ENCODE measurements around the gene ASIC3. TPM values are rescaled to one million over a fixed set of nuclear protein-coding genes. Genes with fewer than 3 reads are reported as not detected.
A peak's percentile ranks its signal among the peaks of the same experiment; 100 is the strongest.

Gene ASIC3
- total RNA-seq, 1 donor from 2014 or later: under 0.01 TPM

DNA sequence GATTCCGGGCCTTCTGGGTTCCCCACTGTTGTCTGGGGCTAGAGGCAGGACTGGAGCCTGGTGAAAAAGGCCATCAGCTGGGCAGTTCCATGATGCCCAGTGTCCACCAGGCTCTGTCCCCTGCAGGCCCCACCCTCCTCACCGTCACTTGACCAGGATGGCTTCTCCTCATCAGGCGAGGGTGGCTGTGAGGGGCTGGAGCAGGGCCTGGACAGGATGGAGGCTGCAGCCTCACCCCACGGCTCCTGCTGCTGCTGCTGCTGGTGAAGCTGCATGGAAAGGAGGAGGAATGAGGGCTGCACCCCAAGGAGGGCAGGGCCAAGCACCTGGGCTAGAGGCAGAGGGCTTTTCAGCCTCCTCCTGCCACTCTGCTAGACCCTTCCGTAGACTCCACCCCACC, 32.4 kb upstream of the ASIC3 start:
- FAIRE-seq (no peak), DNase-seq (ENCODE audit: low read depth) (no peak)
- Histone ChIP-seq H3K4me3 (ENCODE audit: low read depth, low read length) (no peak overlapping the region), H3K27me3 (ENCODE audit: control insufficient read depth, insufficient read depth, low read length) (peaks cover 15% of the 10 kb centered on the region), H3K36me3 (ENCODE audit: control insufficient read depth, insufficient read depth, low read length) (no peaks in the 10 kb centered on the region)
- TF ChIP-seq, protein P1, sequence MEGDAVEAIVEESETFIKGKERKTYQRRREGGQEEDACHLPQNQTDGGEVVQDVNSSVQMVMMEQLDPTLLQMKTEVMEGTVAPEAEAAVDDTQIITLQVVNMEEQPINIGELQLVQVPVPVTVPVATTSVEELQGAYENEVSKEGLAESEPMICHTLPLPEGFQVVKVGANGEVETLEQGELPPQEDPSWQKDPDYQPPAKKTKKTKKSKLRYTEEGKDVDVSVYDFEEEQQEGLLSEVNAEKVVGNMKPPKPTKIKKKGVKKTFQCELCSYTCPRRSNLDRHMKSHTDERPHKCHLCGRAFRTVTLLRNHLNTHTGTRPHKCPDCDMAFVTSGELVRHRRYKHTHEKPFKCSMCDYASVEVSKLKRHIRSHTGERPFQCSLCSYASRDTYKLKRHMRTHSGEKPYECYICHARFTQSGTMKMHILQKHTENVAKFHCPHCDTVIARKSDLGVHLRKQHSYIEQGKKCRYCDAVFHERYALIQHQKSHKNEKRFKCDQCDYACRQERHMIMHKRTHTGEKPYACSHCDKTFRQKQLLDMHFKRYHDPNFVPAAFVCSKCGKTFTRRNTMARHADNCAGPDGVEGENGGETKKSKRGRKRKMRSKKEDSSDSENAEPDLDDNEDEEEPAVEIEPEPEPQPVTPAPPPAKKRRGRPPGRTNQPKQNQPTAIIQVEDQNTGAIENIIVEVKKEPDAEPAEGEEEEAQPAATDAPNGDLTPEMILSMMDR (IDR thresholded peaks at IDR 0.05; ENCODE audit: insufficient read depth, low read length, severe bottlenecking): no peak

DNA sequence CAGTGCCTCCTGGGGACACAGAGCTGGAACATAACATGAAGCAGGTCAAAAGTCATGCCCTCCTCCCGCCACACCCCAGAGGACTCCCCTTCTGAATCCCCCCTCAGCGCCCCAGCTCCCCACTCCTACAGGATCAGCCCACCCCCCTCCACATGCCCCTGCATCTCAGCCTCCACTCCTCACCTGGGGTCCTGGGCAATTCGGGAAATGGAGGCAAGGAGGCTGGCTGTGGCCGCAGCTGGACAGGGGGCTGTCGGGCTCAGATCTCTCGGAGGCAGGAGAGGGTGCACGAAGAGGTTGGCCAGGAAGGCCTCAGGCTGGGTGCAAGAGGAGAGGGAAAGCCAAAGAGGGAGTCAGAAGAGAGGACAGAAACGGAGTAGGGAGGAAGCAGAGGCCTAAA, 31.8 kb upstream of the ASIC3 start:
- TF ChIP-seq, protein P1 (IDR thresholded peaks at IDR 0.05; ENCODE audit: insufficient read depth, low read length, severe bottlenecking): no peak
- no peak for FAIRE-seq
- H3K27me3 ChIP-seq (ENCODE audit: control insufficient read depth, insufficient read depth, low read length): peaks cover 15% of the 10 kb centered on the region
- DNase-seq (ENCODE audit: low read depth): no peak
- no peak overlapping the region for H3K4me3 ChIP-seq (ENCODE audit: low read depth, low read length)
- no peaks in the 10 kb centered on the region for H3K36me3 ChIP-seq (ENCODE audit: control insufficient read depth, insufficient read depth, low read length)

DNA sequence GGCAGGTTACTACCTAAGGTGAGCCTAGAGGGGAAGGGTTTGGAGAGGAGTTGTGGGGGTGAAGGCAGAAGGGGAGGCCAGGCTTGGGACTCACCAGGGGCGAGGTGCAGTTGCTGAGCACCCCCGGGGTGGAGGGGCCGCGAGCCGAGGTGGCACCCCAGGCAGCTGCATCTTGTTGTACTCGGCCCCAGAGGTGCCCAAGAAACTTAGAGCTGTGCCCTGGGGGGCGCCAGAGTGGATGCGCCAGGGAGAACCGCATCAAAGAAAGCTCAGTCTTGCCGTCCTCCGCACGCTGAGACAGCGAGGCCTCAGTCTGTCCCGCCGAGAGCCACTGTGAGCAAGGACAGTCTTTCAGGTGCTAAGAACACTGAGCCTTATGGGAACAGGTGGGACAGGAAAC, 31.4 kb upstream of the ASIC3 start:
- no peak for FAIRE-seq
- H3K4me3 ChIP-seq (ENCODE audit: low read depth, low read length): no peak overlapping the region
- H3K36me3 ChIP-seq (ENCODE audit: control insufficient read depth, insufficient read depth, low read length): no peaks in the 10 kb centered on the region
- H3K27me3 ChIP-seq (ENCODE audit: control insufficient read depth, insufficient read depth, low read length): peaks cover 15% of the 10 kb centered on the region
- no peak for DNase-seq (ENCODE audit: low read depth)
- TF ChIP-seq, protein P1 (IDR thresholded peaks at IDR 0.05; ENCODE audit: insufficient read depth, low read length, severe bottlenecking): no peak

DNA sequence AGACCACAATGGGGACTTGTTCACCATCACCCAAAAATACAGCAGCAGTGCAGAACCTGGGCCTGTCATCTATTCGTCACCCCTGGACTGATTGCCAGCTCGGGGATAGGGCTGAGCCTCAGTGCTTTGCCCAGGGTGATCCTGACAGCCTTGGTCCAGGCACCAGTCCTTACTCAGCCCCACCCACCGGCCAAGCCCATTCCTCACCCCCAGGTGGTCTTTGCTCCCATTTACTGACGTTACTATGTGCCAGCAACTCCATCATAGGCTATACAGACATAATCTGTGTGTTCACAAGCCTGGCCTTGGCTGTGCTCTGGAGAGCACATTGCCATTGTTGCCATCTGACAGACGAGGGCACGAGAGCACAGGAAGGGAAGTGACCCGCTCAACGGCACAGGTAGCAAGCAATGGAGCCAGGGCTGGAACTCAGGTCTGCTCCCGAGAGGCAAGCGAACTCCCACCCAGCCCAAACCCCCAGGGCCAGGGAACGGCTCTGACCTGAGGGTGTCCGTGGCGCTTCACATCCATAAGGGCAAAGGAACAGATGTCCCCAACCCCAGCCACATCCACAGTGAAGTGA, 30.9 kb upstream of the ASIC3 start:
- Histone ChIP-seq H3K36me3 (ENCODE audit: control insufficient read depth, insufficient read depth, low read length) (no peaks in the 10 kb centered on the region), H3K4me3 (ENCODE audit: low read depth, low read length) (no peak overlapping the region), H3K27me3 (ENCODE audit: control insufficient read depth, insufficient read depth, low read length) (peaks cover 15% of the 10 kb centered on the region)
- TF ChIP-seq, protein P1 (IDR thresholded peaks at IDR 0.05; ENCODE audit: insufficient read depth, low read length, severe bottlenecking): no peak
- FAIRE-seq (no peak), DNase-seq (ENCODE audit: low read depth) (no peak)

DNA sequence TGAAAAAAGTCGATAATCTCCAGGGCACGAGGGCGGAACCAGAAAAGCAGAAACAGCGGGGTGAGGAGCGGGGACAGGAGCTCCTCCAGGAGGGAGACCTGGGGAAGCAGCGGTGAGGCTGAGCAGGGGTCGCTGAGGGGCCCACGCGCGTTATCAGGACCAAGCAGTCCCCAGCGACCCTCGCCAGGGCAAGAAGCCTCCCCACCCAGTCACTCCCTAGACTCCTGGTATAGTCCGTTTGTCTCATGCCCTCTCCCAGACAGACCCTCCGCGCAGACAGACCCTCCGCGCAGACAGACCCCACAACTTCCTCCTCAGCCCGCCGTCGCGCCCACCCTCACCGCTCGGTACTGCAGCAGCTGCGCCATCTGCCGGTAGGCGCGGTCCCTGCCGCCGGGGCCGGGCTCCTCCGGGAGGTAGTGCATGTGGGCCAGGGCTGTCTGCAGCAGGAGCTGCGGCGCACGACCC, 30.3 kb upstream of the ASIC3 start:
- TF ChIP-seq, protein P1 (IDR thresholded peaks at IDR 0.05; ENCODE audit: insufficient read depth, low read length, severe bottlenecking): peak; percentile 93
- H3K36me3 ChIP-seq (ENCODE audit: control insufficient read depth, insufficient read depth, low read length): no peaks in the 10 kb centered on the region
- no peak for FAIRE-seq
- peak overlapping the region; percentile 11 for H3K4me3 ChIP-seq (ENCODE audit: low read depth, low read length)
- peaks cover 12% of the 10 kb centered on the region for H3K27me3 ChIP-seq (ENCODE audit: control insufficient read depth, insufficient read depth, low read length)
- DNase-seq (ENCODE audit: low read depth): no peak
